WTC11 (cell line): ENCODE data around the gene SETD4. TPM values are rescaled to one million over a fixed set of nuclear protein-coding genes. Genes with fewer than 3 reads are reported as not detected.

Experiments used
- ATAC-seq: fragments of 200-7000 bp; cut with Tn5 transposase; 2 replicates; pipeline ENCODE4 v1.10.0; 2021; ENCODE audit warnings: mild to moderate bottlenecking, moderate library complexity
- CTCF ChIA-PET: fragments of 300-600 bp; sonication (Branson Sonifier 250); formaldehyde crosslinking; loops from one replicate; lab custom pipeline; 2021; ENCODE audit warnings: antibody characterized with exemption; lab: Charles Lee
- POLR2A ChIA-PET: fragments of 350-600 bp; sonication (Branson Sonifier 250); formaldehyde crosslinking; loops from one replicate; lab custom pipeline; 2021; ENCODE audit warnings: antibody characterized with exemption; lab: Charles Lee
- DNase-seq: peaks from one replicate; pipeline ENCODE4 v3.0.0; 2021; ENCODE audit warnings: low spot score
- H3K27ac Mint-ChIP-seq: 2 replicates; pipeline ENCODE4 v1.8.0; 2021; ENCODE audit warnings: mixed read lengths
- H3K27me3 Mint-ChIP-seq: 2 replicates; pipeline ENCODE4 v1.8.0; 2021; ENCODE audit warnings: low read depth, mild to moderate bottlenecking, moderate library complexity, mixed read lengths
- H3K36me3 Mint-ChIP-seq: 2 replicates; pipeline ENCODE4 v1.8.0; 2021; ENCODE audit warnings: mixed read lengths
- H3K4me1 Mint-ChIP-seq: 2 replicates; pipeline ENCODE4 v1.8.0; 2022; ENCODE audit warnings: mixed read lengths
- H3K4me3 Mint-ChIP-seq: 2 replicates; pipeline ENCODE4 v1.8.0; 2021; ENCODE audit warnings: mild to moderate bottlenecking, moderate library complexity, mixed read lengths
- H3K9me3 Mint-ChIP-seq: 2 replicates; pipeline ENCODE4 v1.8.0; 2021; ENCODE audit warnings: mixed read lengths
- GRHL2 ChIP-seq: fragments of 250-450 bp; sonication (Bioruptor Pico); IDR thresholded peaks from 2 replicates; pipeline ENCODE4 v1.8.0; 2022; ENCODE audit warnings: mild to moderate bottlenecking, moderate library complexity; ENCODE audit not compliant: insufficient replicate concordance, severe bottlenecking
- NFATC4 ChIP-seq: fragments of 250-450 bp; sonication (Bioruptor Pico); IDR thresholded peaks from 2 replicates; pipeline ENCODE4 v1.9.0; 2021; ENCODE audit warnings: mild to moderate bottlenecking
- NR2C2 ChIP-seq: sonication (generic); formaldehyde crosslinking; IDR thresholded peaks from 2 replicates; pipeline ENCODE4 v1.8.0; 2022; ENCODE audit warnings: mild to moderate bottlenecking, missing genetic modification reagents
- RORB ChIP-seq: fragments of 250-450 bp; sonication (Bioruptor Pico); IDR thresholded peaks from 2 replicates; pipeline ENCODE4 v1.9.0; 2021; ENCODE audit warnings: mild to moderate bottlenecking
- ZNF121 ChIP-seq: sonication (generic); formaldehyde crosslinking; IDR thresholded peaks from 2 replicates; pipeline ENCODE4 v1.8.0; 2023; ENCODE audit warnings: missing genetic modification reagents
- ZNF232 ChIP-seq: sonication (generic); formaldehyde crosslinking; IDR thresholded peaks from 2 replicates; pipeline ENCODE4 v1.8.0; 2022; ENCODE audit warnings: mild to moderate bottlenecking, missing genetic modification reagents
- ZNF263 ChIP-seq: sonication (generic); formaldehyde crosslinking; IDR thresholded peaks from 2 replicates; pipeline ENCODE4 v1.8.1; 2022; ENCODE audit warnings: low read depth, mild to moderate bottlenecking, moderate library complexity, missing genetic modification reagents
- total RNA-seq: library from RNA; stranded (reverse); gene quantifications from 3 replicates; pipeline ENCODE4 v1.2.3, GENCODE V29; 2021
- TF ChIP-seq, protein P1 (sequence below): sonication (generic); formaldehyde crosslinking; IDR thresholded peaks from 2 replicates; pipeline ENCODE4 v1.8.0; 2023; ENCODE audit warnings: mild to moderate bottlenecking, missing genetic modification reagents
- TF ChIP-seq, protein P2 (sequence below): sonication (generic); formaldehyde crosslinking; IDR thresholded peaks from 2 replicates; pipeline ENCODE4 v1.8.1; 2022; ENCODE audit warnings: missing genetic modification reagents, borderline replicate concordance
- TF ChIP-seq, protein P3 (sequence below): sonication (generic); formaldehyde crosslinking; IDR thresholded peaks from 2 replicates; pipeline ENCODE4 v1.8.1; 2023; ENCODE audit warnings: mild to moderate bottlenecking, missing genetic modification reagents
- TF ChIP-seq, protein P4 (sequence below): sonication (generic); formaldehyde crosslinking; IDR thresholded peaks from 2 replicates; pipeline ENCODE4 v1.8.1; 2023; ENCODE audit warnings: mild to moderate bottlenecking, missing genetic modification reagents, moderate library complexity
- TF ChIP-seq, protein P5 (sequence below): sonication (generic); formaldehyde crosslinking; IDR thresholded peaks from 2 replicates; pipeline ENCODE4 v1.8.1; 2022; ENCODE audit warnings: low read depth, missing genetic modification reagents, borderline replicate concordance
- TF ChIP-seq, protein P6 (sequence below): sonication (generic); formaldehyde crosslinking; conservative IDR thresholded peaks from 2 replicates; pipeline ENCODE4 v1.8.1; 2023; ENCODE audit warnings: mild to moderate bottlenecking, low read depth, missing genetic modification reagents, moderate library complexity

Gene SETD4
- total RNA-seq, 1 experiment from 2014 or later, result 64.8 TPM

DNA sequence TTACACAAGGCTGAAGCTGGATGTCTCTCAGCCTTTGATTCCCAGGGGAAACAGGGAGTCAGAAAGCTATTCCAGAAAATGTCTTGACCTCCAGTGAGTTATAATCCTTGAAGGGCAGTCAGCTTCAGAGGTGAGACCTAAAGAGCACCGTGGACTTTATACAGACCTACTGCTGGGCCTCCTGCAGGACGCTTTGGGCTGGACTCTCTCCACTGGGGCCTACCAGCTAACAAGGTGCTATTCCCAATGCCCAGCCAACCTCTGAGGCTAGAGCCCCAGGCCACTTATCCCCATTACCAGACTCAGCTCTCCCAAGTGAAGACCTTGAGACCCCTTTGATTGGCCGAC, 6.6 kb downstream of the SETD4 start (continued):
- no peak for TF ChIP-seq ZNF263 (CRISPR knock-in tag)
- TF ChIP-seq NR2C2 (CRISPR knock-in tag), result no peak
- TF ChIP-seq, protein P1, sequence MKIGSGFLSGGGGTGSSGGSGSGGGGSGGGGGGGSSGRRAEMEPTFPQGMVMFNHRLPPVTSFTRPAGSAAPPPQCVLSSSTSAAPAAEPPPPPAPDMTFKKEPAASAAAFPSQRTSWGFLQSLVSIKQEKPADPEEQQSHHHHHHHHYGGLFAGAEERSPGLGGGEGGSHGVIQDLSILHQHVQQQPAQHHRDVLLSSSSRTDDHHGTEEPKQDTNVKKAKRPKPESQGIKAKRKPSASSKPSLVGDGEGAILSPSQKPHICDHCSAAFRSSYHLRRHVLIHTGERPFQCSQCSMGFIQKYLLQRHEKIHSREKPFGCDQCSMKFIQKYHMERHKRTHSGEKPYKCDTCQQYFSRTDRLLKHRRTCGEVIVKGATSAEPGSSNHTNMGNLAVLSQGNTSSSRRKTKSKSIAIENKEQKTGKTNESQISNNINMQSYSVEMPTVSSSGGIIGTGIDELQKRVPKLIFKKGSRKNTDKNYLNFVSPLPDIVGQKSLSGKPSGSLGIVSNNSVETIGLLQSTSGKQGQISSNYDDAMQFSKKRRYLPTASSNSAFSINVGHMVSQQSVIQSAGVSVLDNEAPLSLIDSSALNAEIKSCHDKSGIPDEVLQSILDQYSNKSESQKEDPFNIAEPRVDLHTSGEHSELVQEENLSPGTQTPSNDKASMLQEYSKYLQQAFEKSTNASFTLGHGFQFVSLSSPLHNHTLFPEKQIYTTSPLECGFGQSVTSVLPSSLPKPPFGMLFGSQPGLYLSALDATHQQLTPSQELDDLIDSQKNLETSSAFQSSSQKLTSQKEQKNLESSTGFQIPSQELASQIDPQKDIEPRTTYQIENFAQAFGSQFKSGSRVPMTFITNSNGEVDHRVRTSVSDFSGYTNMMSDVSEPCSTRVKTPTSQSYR, result no peak
- TF ChIP-seq, protein P2, sequence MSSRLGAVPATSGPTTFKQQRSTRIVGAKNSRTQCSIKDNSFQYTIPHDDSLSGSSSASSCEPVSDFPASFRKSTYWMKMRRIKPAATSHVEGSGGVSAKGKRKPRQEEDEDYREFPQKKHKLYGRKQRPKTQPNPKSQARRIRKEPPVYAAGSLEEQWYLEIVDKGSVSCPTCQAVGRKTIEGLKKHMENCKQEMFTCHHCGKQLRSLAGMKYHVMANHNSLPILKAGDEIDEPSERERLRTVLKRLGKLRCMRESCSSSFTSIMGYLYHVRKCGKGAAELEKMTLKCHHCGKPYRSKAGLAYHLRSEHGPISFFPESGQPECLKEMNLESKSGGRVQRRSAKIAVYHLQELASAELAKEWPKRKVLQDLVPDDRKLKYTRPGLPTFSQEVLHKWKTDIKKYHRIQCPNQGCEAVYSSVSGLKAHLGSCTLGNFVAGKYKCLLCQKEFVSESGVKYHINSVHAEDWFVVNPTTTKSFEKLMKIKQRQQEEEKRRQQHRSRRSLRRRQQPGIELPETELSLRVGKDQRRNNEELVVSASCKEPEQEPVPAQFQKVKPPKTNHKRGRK (CRISPR knock-in tag), result no peak
- TF ChIP-seq, protein P3, sequence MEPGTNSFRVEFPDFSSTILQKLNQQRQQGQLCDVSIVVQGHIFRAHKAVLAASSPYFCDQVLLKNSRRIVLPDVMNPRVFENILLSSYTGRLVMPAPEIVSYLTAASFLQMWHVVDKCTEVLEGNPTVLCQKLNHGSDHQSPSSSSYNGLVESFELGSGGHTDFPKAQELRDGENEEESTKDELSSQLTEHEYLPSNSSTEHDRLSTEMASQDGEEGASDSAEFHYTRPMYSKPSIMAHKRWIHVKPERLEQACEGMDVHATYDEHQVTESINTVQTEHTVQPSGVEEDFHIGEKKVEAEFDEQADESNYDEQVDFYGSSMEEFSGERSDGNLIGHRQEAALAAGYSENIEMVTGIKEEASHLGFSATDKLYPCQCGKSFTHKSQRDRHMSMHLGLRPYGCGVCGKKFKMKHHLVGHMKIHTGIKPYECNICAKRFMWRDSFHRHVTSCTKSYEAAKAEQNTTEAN (CRISPR knock-in tag), result no peak
- TF ChIP-seq RORB (CRISPR knock-in tag), result no peak

DNA sequence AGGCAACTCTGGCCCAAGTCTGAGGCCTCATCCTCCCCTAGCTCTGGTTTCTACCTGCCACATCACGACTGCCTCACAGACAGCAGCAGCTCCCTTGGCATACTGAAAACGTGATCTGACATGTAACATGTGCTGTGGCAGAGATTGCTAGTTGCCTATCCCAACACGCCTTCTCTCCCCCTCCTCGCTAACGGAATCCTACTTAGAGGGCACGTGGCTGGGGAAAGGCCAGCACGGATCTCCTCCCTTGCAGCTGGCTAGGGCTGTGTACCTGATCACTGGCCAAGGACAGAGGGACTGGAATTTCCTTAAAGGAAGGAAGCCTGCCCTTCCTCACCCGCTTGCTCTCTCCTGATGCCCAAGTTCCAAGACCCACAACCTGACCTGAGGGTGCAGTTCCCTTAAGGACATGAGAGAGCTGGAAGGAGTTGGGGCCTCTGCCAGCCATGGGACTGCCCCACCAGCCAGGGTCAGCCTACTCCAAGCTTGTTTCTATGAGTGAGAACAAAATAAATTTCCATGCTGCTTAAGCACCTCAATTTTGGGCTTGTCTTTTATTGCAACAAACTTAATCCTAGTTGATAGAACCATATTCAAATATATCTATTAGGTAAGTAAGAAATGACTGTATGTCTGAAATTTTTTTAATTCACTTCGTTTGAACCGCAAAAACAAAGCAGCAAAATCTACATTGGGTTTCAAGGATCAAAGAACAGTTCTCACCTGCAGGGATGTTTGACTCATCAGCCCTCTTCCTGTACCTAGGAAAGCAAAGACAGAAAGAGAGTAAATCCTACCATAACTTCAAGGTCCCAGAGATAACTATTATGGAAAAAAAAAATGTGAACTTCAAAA, 7.2 kb downstream of the SETD4 start:
- no peaks in the 10 kb centered on the region for H3K27me3 Mint-ChIP-seq
- POLR2A ChIA-PET, result interaction anchor here (1.2 kb wide), 1 partner anchor 53 kb away, joined by 3 read pairs; no protein-coding TSS in a partner anchor
- H3K4me3 Mint-ChIP-seq, result no peak overlapping the region

More for the DNA sequence above, 7.2 kb downstream of the SETD4 start:
- DNase-seq (no peak), ATAC-seq (no peak; the same call in 1 of the 2 replicates)
- TF ChIP-seq, protein P4, sequence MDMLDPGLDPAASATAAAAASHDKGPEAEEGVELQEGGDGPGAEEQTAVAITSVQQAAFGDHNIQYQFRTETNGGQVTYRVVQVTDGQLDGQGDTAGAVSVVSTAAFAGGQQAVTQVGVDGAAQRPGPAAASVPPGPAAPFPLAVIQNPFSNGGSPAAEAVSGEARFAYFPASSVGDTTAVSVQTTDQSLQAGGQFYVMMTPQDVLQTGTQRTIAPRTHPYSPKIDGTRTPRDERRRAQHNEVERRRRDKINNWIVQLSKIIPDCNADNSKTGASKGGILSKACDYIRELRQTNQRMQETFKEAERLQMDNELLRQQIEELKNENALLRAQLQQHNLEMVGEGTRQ, result no peak
- TF ChIP-seq, protein P5, sequence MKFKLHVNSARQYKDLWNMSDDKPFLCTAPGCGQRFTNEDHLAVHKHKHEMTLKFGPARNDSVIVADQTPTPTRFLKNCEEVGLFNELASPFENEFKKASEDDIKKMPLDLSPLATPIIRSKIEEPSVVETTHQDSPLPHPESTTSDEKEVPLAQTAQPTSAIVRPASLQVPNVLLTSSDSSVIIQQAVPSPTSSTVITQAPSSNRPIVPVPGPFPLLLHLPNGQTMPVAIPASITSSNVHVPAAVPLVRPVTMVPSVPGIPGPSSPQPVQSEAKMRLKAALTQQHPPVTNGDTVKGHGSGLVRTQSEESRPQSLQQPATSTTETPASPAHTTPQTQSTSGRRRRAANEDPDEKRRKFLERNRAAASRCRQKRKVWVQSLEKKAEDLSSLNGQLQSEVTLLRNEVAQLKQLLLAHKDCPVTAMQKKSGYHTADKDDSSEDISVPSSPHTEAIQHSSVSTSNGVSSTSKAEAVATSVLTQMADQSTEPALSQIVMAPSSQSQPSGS (CRISPR knock-in tag), result no peak
- TF ChIP-seq GRHL2 (CRISPR knock-in tag) (no peak), ZNF232 (CRISPR knock-in tag) (no peak), NR2C2 (CRISPR knock-in tag) (no peak), ZNF121 (no peak), NFATC4 (no peak)
- TF ChIP-seq, protein P6, sequence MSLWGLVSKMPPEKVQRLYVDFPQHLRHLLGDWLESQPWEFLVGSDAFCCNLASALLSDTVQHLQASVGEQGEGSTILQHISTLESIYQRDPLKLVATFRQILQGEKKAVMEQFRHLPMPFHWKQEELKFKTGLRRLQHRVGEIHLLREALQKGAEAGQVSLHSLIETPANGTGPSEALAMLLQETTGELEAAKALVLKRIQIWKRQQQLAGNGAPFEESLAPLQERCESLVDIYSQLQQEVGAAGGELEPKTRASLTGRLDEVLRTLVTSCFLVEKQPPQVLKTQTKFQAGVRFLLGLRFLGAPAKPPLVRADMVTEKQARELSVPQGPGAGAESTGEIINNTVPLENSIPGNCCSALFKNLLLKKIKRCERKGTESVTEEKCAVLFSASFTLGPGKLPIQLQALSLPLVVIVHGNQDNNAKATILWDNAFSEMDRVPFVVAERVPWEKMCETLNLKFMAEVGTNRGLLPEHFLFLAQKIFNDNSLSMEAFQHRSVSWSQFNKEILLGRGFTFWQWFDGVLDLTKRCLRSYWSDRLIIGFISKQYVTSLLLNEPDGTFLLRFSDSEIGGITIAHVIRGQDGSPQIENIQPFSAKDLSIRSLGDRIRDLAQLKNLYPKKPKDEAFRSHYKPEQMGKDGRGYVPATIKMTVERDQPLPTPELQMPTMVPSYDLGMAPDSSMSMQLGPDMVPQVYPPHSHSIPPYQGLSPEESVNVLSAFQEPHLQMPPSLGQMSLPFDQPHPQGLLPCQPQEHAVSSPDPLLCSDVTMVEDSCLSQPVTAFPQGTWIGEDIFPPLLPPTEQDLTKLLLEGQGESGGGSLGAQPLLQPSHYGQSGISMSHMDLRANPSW (CRISPR knock-in tag), result no peak
- no peaks in the 10 kb centered on the region for H3K9me3 Mint-ChIP-seq
- peaks cover 7% of the 10 kb centered on the region for H3K4me1 Mint-ChIP-seq
- CTCF ChIA-PET, result interaction anchor here (0.6 to 1.0 kb wide), 3 partner anchors 52 to 86 kb away, joined by 3 to 4 read pairs (median 3); no protein-coding TSS in a partner anchor
- H3K27ac Mint-ChIP-seq, result peak overlapping the region; percentile 27; the same call in 1 of the 2 replicates
- peaks cover 84% of the 10 kb centered on the region for H3K36me3 Mint-ChIP-seq
